GM12878 (cell line): ENCODE measurements around the gene EFNA2. TPM values are rescaled to one million over a fixed set of nuclear protein-coding genes. Genes with fewer than 3 reads are reported as not detected.
"Not testable (repeated sequence)": the region's sequence is repeated elsewhere in the genome, so short reads cannot be mapped to it uniquely, and the experiment has no call there.

Experiments
- ATAC-seq: fragments of 200-7000 bp; cut with Tn5 transposase; 3 replicates; pipeline ENCODE4 v1.9.1; 2020; ENCODE audit warnings: mild to moderate bottlenecking, moderate library complexity
- BruUV-seq: library from RNA; stranded (reverse); fragments of 400-500 nt; replicated peaks from 2 replicates; lab custom pipeline; 2021; lab: Mats Ljungman, UMichigan
- CTCF ChIA-PET: fragments of 300-600 bp; sonication (Branson Sonifier 250); formaldehyde crosslinking; extraction: SDS; loops from one replicate; lab custom pipeline; 2021; ENCODE audit warnings: inconsistent platforms; lab: Yijun Ruan, JAX
- POLR2A ChIA-PET: fragments of 350-600 bp; formaldehyde crosslinking; extraction: SDS; loops from one replicate; lab custom pipeline; 2021; ENCODE audit warnings: inconsistent platforms; lab: Charles Lee
- RAD21 ChIA-PET: fragments of 300-600 bp; sonication (Branson Sonifier 250); formaldehyde crosslinking; loops from one replicate; lab custom pipeline; 2023; ENCODE audit warnings: antibody characterized with exemption; ENCODE audit not compliant: unreplicated experiment; lab: Charles Lee
- SMC1A ChIA-PET: fragments of 300-600 bp; sonication (Branson Sonifier 250); formaldehyde crosslinking; loops from one replicate; lab custom pipeline; 2023; ENCODE audit not compliant: unreplicated experiment, uncharacterized antibody; lab: Charles Lee
- DNase-seq: peaks from one replicate; pipeline ENCODE4 v3.0.0-alpha.2; 2011; ENCODE audit warnings: low read depth, low spot score
- FAIRE-seq: peaks from 3 replicates; lab custom pipeline; 2011; peaks lifted over from hg19 to GRCh38; lab: Jason Lieb, UNC
- H2AFZ ChIP-seq: 2 replicates; pipeline ENCODE4 v1.6.0; 2011; ENCODE audit warnings: low read depth, low read length, control low read depth; ENCODE audit not compliant: control insufficient read depth
- H3K27ac ChIP-seq: 2 replicates; pipeline ENCODE4 v1.5.1; 2011; ENCODE audit warnings: control low read depth; ENCODE audit not compliant: control insufficient read depth, insufficient read depth
- H3K27me3 ChIP-seq, 2 experiments: replicated peaks in 1 of 2; 2 replicates each; pipeline versions ENCODE4 v1.6.0 to v1.6.1; 2011; ENCODE audit warnings: low read length in 1 of 2; ENCODE audit not compliant: control insufficient read depth in 2 of 2, insufficient read depth in 2 of 2
- H3K36me3 ChIP-seq, 2 experiments: 2 replicates each; pipeline ENCODE4 v1.5.1; 2011; ENCODE audit warnings: low read length in 1 of 2; ENCODE audit not compliant: control insufficient read depth in 2 of 2, insufficient read depth in 2 of 2
- H3K4me1 ChIP-seq: 2 replicates; pipeline ENCODE4 v1.6.1; 2011; ENCODE audit warnings: mild to moderate bottlenecking, low read length, moderate library complexity, mixed read lengths; ENCODE audit not compliant: control insufficient read depth, insufficient read depth
- H3K4me2 ChIP-seq: 2 replicates; pipeline ENCODE4 v1.6.0; 2011; ENCODE audit warnings: control low read depth; ENCODE audit not compliant: control insufficient read depth, insufficient read depth
- H3K4me3 ChIP-seq: fragments of 200-600 bp; sonication (generic); 2 replicates; pipeline ENCODE4 v1.5.1; 2016
- H3K79me2 ChIP-seq: 2 replicates; pipeline ENCODE4 v1.6.0; 2011; ENCODE audit warnings: low read length; ENCODE audit not compliant: control insufficient read depth, insufficient read depth
- H3K9ac ChIP-seq: 2 replicates; pipeline ENCODE4 v1.8.0; 2011; ENCODE audit warnings: low read length, control low read depth, mixed read lengths; ENCODE audit not compliant: control insufficient read depth, insufficient read depth
- H3K9me3 ChIP-seq: replicated peaks from 3 replicates; pipeline ENCODE4 v1.5.1; 2011; ENCODE audit warnings: mild to moderate bottlenecking, low read length; ENCODE audit not compliant: control insufficient read depth, insufficient read depth
- H4K20me1 ChIP-seq: 2 replicates; pipeline ENCODE4 v1.6.0; 2011; ENCODE audit not compliant: control insufficient read depth, insufficient read depth
- BMI1 ChIP-seq: fragments of 450-650 bp; IDR thresholded peaks from 2 replicates; pipeline ENCODE4 v1.6.1; 2016; ENCODE audit warnings: mild to moderate bottlenecking, moderate library complexity, borderline replicate concordance
- CHD1 ChIP-seq: IDR thresholded peaks from 2 replicates; pipeline ENCODE4 v1.6.1; 2012; ENCODE audit warnings: low read depth, low read length, improper control_type of control experiment
- WGBS: methylation state at CpG from one replicate; pipeline ENCODE4 v1.1.6; 2016; ENCODE audit warnings: low lambda C conversion rate; ENCODE audit not compliant: insufficient replicate concordance, insufficient coverage; ENCODE audit errors: missing lambda C conversion rate; 5-methylcytosine and 5-hydroxymethylcytosine counted together
- in situ Hi-C: fragments of 300-500 bp; cut with MboI; formaldehyde crosslinking; loops from 9 replicates; pipeline ENCODE4 v1.14.3; 2018; ENCODE audit warnings: mixed read lengths
- intact Hi-C: fragments of 100-400 bp; cut with micrococcal nuclease; formaldehyde crosslinking; loops from one replicate; pipeline ENCODE4 v1.14.2; 2022; ENCODE audit not compliant: unreplicated experiment
- polyA plus RNA-seq, 11 experiments: library from polyadenylated mRNA; depleted of rRNA in 4 of 11; unstranded in 6 of 11; stranded (reverse) in 5 of 11; fragments of >200 nt; fragmentation: Nextera tagmentation in 4 of 11; fragmentation: Illumina TruSeq in 1 of 11; extraction: Ambion mirVana in 4 of 11; extraction: Trizol in 1 of 11; gene quantifications; 1 replicate in 1 of 11; 2 replicates in 10 of 11; pipeline versions ENCODE4 v1.2.1 to v1.2.3, GENCODE V29; 2011 to 2016; ENCODE audit warnings: inconsistent platforms in 2 of 11, missing spikeins in 2 of 11, low read depth in 1 of 11
- total RNA-seq, 4 experiments: library from RNA; depleted of rRNA in 3 of 4; stranded (reverse); fragments of >200 nt in 3 of 4; fragmentation: Illumina TruSeq in 1 of 4; extraction: Trizol in 1 of 4; gene quantifications; 2 replicates each; pipeline versions ENCODE4 v1.2.1 to v1.2.3, GENCODE V29; 2013 to 2021
- TF ChIP-seq, protein P1 (sequence below): fragments of 450-650 bp; IDR thresholded peaks from 2 replicates; pipeline ENCODE4 v1.6.1; 2018; ENCODE audit warnings: mild to moderate bottlenecking, low read depth, moderate library complexity; ENCODE audit not compliant: partially characterized antibody

Gene EFNA2
- total and polyA plus RNA-seq, 10 of the 15 experiments (the other 5 are each of a cell fraction or from before 2014, with no cell fraction given): not detected

DNA sequence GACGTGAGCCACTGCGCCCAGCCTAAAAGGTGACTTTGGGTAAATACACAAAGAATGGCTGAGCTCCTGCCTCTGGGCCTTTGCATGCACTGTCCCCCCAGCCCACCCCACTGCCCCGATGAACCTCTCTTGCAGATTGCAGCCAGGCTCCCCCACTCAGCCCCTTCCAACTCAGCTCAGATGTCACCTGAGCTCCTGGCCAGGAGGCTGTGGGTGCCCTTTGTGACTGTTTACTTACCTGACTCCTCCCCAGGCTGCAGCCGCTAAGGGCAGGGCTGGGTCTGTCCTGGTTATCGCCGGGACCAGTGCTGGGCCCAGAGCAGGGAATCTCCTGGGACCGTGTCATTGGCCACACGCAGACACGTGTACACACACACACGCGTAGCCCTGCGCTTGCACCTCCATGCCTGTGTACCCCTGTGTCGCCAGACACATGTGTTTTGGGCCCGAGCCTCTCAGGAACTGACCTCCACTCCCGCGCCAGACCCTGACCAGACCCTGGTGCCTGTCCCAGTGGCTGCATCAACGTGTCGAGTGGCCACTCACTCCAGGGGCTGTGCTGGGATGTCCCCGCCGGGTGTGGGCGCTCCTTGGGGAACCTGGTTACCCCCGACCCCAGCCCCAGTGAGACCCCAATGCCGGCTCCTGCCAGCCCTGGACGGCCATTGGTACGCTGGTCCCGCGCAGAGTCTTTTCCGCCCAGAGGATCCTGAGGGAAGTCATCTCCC lies 18.7 kb downstream of the EFNA2 start (continued):
- TF ChIP-seq, protein P1, sequence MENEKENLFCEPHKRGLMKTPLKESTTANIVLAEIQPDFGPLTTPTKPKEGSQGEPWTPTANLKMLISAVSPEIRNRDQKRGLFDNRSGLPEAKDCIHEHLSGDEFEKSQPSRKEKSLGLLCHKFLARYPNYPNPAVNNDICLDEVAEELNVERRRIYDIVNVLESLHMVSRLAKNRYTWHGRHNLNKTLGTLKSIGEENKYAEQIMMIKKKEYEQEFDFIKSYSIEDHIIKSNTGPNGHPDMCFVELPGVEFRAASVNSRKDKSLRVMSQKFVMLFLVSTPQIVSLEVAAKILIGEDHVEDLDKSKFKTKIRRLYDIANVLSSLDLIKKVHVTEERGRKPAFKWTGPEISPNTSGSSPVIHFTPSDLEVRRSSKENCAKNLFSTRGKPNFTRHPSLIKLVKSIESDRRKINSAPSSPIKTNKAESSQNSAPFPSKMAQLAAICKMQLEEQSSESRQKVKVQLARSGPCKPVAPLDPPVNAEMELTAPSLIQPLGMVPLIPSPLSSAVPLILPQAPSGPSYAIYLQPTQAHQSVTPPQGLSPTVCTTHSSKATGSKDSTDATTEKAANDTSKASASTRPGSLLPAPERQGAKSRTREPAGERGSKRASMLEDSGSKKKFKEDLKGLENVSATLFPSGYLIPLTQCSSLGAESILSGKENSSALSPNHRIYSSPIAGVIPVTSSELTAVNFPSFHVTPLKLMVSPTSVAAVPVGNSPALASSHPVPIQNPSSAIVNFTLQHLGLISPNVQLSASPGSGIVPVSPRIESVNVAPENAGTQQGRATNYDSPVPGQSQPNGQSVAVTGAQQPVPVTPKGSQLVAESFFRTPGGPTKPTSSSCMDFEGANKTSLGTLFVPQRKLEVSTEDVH: no peak
- TF ChIP-seq BMI1 (no peak), CHD1 (no peak)

DNA sequence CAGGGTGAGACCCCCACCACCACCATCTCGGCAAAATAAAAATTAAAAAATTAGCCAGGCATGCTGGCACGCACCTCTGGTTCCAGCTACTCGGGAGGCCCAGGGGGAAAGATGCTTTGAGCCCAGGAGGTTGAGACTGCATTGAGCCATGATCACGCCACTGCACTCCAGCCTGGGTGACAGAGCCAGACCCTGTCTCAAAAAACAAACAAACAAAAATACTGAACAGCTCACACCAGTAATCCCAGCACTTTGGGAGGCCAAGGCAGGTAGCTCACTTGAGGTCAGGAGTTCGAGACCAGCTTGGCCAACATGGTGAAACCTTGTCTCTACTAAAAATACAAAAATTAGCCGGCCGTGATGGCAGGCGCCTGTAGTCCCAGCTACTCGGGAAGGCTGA lies 19.7 kb downstream of the EFNA2 start:
- H3K4me1 ChIP-seq, H3K4me3 ChIP-seq, H3K27ac ChIP-seq, H4K20me1 ChIP-seq, intact Hi-C loops, H3K4me2 ChIP-seq, H3K9ac ChIP-seq, H3K79me2 ChIP-seq, SMC1A ChIA-PET, ATAC-seq, DNase-seq, in situ Hi-C loops, RAD21 ChIA-PET, H2AFZ ChIP-seq, FAIRE-seq, H3K36me3 ChIP-seq, BruUV-seq, H3K27me3 ChIP-seq, H3K9me3 ChIP-seq: not testable (repeated sequence)
- WGBS: 41% methylated on average over 9 of the region's 9 CpGs
- ChIA-PET POLR2A (interaction anchor here (0.6 kb wide), 1 partner anchor 37 kb away, joined by 3 read pairs; the partner anchor contains the start of gene CIRBP), CTCF (interaction anchor here (0.7 kb wide), 1 partner anchor 26 kb away, joined by 3 read pairs; no protein-coding TSS in a partner anchor)
